ENCODE data around the gene HOXD4.

The HOXD4 gene

GRCh38 chr2:176156807-176157498 is 5.6 kb downstream of the HOXD4 start, which contains the start of gene HOXD3:
TSS of gene HOXD3 (plus strand) at chr2:176157307. CDS start at chr2:176169115, 11,808 bp downstream.
- DNase-seq, result no peak

DNA sequence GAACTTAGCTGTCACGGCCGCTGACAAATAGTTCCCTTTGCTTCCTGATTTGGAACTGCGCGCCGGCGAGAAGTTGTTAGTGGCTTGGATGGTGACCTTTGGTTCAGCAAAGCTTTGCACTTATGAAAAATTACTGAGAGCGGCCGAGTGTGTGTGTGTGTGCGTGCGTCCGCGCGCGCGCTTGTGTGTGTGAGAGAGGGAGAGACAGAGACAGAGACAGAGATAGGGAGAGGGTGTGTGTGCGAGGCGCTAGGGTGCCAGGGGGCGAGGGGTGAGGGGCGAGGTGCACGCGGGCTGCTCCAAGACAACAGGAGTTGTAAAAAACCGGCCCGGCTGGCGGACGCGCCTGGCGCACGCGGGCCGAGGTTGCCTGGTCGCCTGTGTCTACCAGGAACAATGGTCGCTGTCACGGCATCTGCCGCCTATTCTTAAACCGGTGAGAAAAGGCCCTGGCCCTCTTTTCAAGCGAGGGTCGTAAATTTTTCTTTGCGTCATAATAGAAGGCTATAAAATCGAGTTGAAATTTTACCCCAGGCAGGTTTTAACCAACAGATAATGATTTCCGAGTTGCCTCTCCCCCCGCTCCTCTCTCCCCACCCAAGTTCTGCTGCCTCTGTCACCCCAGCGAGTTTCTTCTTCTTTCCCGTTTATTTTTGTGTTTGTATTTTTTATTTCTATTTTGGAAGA is 6.3 kb downstream of the HOXD4 start:
- DNase-seq, result no peak

DNA sequence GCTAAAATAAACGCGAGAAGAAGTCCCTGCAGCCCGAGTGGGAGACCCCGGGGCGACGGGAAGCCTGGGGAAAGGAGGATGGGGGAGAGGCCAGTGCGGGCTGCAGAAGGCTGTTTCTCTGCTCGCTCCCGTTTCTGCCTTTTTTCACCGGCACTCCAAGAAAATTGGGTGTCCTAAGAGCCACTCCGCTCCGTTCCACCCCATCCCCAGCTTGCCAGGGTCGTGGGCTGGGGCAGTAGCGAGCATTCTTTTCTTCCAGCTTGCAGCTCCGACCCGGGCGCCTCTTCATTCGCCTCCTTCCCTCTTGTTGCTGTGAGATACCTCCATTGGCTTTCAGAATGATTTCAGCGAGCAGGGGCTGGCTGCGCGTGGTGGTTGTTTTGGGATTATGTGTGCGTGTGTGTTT is 6.8 kb downstream of the HOXD4 start:
- no peak for DNase-seq

GRCh38 chr2:176158855-176159662 is 7.7 kb downstream of the HOXD4 start:
- no peak for DNase-seq

DNA sequence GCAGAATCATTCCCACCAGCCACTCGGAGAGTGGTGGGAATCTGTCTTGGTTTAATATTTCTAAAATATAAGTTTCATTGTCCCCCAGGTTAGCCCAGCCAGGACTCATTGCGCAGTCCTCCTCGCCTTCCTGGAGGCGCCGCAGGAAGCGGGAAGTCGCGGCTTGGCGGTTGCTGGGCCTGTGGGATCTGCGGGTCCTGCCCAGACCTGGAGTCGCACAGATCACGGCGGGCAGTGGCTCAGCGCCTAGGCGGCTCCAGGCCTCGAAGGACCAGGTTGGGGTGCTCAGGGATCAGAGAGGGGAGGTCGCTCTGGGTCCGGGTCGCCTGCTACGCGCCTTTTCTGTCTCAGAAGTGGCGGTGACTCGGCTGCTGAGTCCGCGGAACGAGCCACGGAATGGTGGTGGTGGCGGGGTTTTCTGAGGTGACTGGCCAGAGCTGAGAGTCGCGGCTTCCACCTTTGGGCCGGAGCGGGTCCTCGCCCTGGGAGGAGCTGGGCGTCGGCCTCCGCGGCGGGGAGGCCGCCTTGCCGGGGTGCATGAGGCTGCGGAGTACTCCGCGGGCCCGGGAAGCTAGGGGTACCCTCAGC is 8.4 kb downstream of the HOXD4 start:
- no peak for DNase-seq

DNA sequence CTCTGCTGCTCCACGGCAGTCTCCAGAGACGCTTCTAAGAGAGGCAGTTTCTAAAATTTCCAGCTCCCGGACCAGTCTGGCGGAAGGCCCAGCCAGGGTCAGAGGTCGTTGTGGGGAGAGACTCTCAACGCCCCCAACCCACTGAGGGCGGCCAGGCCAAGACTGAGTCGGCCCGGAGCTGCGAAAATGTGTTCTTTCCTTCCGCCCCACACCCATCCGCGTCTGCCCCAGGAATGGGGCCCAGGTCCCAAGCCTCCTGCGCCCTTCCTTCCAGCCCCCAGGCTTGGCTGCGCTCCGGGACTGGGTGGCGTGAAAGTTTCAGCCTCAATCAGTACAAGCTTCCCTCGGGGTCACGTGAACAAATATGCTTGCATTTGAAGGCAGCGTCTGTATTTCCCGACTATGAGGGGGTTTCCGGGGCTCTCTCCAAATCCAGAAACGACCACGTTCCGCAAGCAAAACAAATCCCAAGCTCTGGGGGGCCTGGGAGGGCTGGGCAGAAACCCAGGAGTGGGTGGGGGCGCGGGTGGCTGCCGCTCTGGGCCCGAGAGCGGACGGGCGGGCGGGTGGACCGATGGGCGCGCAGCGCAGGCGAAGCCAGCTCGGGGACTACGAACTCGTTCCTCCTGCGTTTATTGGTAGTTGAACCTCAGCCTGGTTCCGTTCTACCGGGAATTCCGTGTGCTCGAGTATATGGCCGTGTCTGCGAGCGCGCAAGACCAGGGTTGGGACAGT is 9.1 kb downstream of the HOXD4 start:
- DNase-seq, result no peak

- no peak for DNase-seq
These were observed 9.9 kb downstream of the HOXD4 start for GRCh38 chr2:176160986-176161824.

- DNase-seq, result no peak
These were observed 10.7 kb downstream of the HOXD4 start for GRCh38 chr2:176161825-176162626.

- DNase-seq, result no peak
These were observed 11.7 kb downstream of the HOXD4 start for GRCh38 chr2:176162911-176163671.

DNA sequence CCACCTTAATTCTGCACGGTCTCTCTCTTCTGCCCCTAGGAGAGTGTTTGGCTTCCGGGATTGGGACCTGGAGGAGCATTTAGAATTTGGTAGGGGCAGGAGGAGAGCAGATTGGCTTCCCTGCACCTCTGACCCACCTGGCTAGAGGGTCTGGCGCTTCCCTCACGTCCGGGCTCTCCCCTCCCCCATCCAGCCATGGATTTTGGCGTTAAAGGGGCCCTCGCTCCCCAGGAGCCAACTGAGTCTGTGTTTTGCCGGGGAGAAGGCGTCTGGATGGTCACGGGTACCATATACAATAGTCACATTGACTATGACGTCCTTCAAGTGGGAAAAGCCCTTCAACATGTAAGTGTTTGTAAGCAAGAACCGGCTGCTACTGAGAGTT is 12.3 kb downstream of the HOXD4 start:
- DNase-seq, result no peak

GRCh38 chr2:176164201-176164600 is 12.9 kb downstream of the HOXD4 start:
- no peak for DNase-seq

DNA sequence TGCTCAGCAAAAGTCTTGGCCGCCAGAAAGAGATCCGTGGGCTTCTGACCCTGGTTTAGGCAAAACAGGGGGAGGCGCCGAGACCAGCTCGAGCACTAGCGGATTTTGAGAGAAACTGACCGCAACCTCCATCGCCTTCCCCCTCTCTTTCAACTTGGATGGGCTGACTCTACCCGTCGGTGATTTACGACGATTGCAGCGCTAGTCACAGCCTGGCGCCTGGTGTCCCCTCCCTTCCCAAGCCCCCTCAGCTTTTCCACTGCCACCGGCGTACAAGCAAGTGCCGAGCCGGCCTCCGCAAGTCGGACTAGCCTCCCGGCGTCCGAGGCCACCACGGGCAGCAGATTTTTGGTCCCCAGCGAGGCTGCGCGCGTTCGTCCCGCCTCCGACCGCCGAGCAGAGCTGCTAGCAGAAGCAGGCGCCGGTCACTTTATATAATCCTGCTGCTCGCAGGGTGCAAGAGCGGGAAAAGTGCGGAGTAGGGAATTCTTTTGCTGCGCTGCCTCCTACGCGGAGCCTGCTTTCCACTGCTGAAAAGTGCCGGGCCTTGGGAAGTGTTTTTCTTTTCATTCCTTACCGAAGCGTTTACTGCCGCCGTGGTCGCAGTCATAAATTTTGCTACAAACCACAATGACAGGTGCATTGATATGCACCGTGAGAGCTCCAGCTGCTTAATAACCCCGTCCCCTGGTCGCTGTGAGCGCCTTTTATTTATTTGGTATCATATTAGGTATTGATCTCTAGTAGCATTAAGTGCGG is 13.4 kb downstream of the HOXD4 start:
- no peak for DNase-seq

DNA sequence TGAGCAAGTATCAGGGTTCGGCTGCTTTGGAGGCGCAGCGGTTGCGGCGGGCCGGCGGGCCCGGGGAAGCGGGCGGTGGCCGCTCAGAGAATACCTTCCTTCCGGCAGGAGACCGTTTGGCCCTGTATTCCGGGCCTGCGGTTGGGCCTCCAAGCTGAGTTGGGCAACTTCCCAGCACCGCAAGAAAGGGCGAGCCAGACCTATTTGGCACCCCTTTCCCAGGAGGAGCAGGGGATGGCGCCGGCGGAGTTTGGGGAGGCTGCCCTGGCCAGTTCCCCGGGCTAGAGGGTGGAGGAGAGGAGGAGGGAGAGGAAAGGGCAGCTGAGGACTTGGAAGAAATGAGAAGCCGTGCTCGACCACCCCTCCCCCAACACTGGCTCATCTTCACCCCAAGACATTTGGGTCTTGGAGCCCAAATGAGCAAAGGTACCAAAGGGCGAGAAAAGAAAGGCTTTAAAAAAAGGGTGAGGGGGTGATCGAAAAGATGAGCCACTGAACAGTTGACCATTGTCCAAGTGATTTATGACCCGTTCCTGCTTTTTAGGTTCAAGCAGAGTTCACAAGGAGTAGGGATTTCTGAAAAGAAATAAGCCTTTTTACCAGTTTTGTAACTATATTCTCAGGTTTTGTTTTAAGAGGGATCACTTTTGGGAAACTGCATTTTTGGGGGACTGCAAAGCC is 14.2 kb downstream of the HOXD4 start:
- DNase-seq, result no peak

DNA sequence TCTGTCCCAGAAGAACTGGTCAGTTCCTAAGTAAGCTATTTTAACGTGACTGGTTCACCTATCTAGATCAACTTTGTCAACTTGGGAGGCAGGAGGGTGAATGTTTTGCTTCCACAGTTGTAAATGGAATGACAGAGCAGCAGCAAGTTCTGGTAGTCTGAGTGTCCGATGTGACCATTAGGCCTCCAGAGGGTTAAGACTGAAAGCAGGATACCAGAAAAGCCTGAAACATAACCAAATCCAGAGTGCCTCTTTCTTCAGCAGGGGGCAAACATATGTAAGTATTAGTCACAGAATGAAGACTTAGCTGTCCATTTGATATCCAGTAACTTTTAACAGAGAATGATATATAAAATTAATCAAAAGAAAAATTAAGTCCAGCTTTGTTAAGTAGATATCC is 14.9 kb downstream of the HOXD4 start:
- DNase-seq, result no peak

- no peak for DNase-seq
These were observed 16.0 kb downstream of the HOXD4 start for GRCh38 chr2:176167398-176167797.

- DNase-seq, result no peak
These were observed 17.8 kb downstream of the HOXD4 start for GRCh38 chr2:176169181-176169580.

DNA sequence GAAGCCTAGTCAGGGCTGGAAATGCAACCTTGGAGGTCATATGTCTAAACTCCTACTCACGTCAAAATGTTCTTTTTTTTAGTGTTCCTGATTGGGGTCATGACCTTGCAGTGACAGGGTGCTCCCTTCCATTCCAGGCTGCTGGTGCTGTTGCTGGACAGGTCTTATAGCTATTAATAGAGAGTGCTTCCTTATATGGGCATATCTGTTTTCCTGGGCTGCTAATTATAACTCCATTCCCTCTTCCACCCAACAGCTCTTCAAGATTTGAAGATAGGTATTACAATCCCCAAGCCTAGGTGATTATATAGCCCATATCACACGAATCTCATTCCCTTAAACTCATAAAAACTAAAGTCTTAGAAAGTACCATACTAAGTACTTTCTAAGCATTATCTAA is 18.4 kb downstream of the HOXD4 start:
- DNase-seq, result no peak

All from anterior cingulate cortex (tissue), 58 donors.